Progenitor cell of endocrine pancreas (in vitro differentiated cells): ENCODE measurements around the gene ZNF580. TPM values are rescaled to one million over a fixed set of nuclear protein-coding genes. Genes with fewer than 3 reads are reported as not detected.
A peak's percentile ranks its signal among the peaks of the same experiment; 100 is the strongest.

ENCODE experiments used
- DNase-seq: peaks from one replicate; pipeline ENCODE4 v3.0.0; 2021; ENCODE audit warnings: low spot score; ENCODE audit not compliant: unreplicated experiment
- H3K27ac Mint-ChIP-seq: 2 replicates; pipeline ENCODE4 v1.8.0; 2021; ENCODE audit warnings: mild to moderate bottlenecking, moderate library complexity, mixed read lengths
- H3K27me3 Mint-ChIP-seq: 2 replicates; pipeline ENCODE4 v1.8.0; 2021; ENCODE audit warnings: mixed read lengths
- H3K36me3 Mint-ChIP-seq: 2 replicates; pipeline ENCODE4 v1.8.0; 2022; ENCODE audit warnings: mixed read lengths; ENCODE audit not compliant: insufficient read depth
- H3K4me1 Mint-ChIP-seq: 2 replicates; pipeline ENCODE4 v1.8.0; 2021; ENCODE audit warnings: low read depth, mixed read lengths
- H3K4me3 Mint-ChIP-seq: 2 replicates; pipeline ENCODE4 v1.8.0; 2021; ENCODE audit warnings: low read depth, mild to moderate bottlenecking, moderate library complexity, mixed read lengths
- H3K9me3 Mint-ChIP-seq: 2 replicates; pipeline ENCODE4 v1.8.0; 2021; ENCODE audit warnings: low read depth, mixed read lengths
- total RNA-seq: library from RNA; stranded (reverse); gene quantifications from 2 replicates; pipeline ENCODE4 v1.2.1, GENCODE V29; 2021
- TF ChIP-seq, protein P1 (sequence below): fragments of 200-600 bp; sonication (generic); IDR thresholded peaks from one replicate; pipeline ENCODE4 v1.5.0; 2021; ENCODE audit warnings: antibody characterized with exemption, mild to moderate bottlenecking; ENCODE audit not compliant: unreplicated experiment

ZNF580 gene
- total RNA-seq, 1 donor from 2014 or later = 45.9 TPM

- Mint-ChIP-seq H3K4me1 (peaks cover 7% of the 10 kb centered on the region), H3K9me3 (peaks cover 2% of the 10 kb centered on the region), H3K27ac (no peak overlapping the region), H3K27me3 (no peaks in the 10 kb centered on the region), H3K36me3 (peaks cover 36% of the 10 kb centered on the region), H3K4me3 (no peak overlapping the region)
- DNase-seq = no peak
- TF ChIP-seq, protein P1, sequence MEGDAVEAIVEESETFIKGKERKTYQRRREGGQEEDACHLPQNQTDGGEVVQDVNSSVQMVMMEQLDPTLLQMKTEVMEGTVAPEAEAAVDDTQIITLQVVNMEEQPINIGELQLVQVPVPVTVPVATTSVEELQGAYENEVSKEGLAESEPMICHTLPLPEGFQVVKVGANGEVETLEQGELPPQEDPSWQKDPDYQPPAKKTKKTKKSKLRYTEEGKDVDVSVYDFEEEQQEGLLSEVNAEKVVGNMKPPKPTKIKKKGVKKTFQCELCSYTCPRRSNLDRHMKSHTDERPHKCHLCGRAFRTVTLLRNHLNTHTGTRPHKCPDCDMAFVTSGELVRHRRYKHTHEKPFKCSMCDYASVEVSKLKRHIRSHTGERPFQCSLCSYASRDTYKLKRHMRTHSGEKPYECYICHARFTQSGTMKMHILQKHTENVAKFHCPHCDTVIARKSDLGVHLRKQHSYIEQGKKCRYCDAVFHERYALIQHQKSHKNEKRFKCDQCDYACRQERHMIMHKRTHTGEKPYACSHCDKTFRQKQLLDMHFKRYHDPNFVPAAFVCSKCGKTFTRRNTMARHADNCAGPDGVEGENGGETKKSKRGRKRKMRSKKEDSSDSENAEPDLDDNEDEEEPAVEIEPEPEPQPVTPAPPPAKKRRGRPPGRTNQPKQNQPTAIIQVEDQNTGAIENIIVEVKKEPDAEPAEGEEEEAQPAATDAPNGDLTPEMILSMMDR = no peak
Measured at GRCh38 chr19:55596304-55596703, 44.5 kb upstream of the ZNF580 start.

DNA sequence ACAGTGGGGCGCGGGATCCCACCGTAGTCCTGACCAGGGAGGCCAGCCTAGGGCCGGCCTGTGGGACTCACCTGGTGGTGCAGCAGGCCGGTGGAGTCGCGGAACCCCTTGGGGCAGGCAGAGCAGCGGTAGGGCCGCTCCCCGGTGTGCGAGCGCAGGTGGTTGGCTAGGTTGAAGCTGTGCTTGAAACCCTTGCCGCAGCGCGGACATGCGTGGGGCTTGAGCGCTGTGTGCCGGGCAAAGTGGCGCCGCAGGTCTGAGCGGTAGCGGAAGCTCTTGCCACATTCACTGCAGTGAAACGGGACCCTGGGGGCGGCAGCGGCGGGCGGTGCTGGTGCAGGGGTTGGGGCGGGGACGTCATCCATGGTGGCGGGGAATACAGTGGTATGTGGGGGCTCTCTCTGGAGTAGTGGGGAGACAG is 43.3 kb upstream of the ZNF580 start:
- H3K27ac Mint-ChIP-seq = no peak overlapping the region
- peaks cover 2% of the 10 kb centered on the region for H3K9me3 Mint-ChIP-seq
- no peak overlapping the region for H3K4me3 Mint-ChIP-seq
- peaks cover 32% of the 10 kb centered on the region for H3K36me3 Mint-ChIP-seq
- DNase-seq = no peak
- peaks cover 7% of the 10 kb centered on the region for H3K4me1 Mint-ChIP-seq
- TF ChIP-seq, protein P1 = no peak
- no peaks in the 10 kb centered on the region for H3K27me3 Mint-ChIP-seq

- H3K4me3 Mint-ChIP-seq = no peak overlapping the region
- no peak overlapping the region for H3K27ac Mint-ChIP-seq
- H3K4me1 Mint-ChIP-seq = peaks cover 7% of the 10 kb centered on the region
- no peaks in the 10 kb centered on the region for H3K27me3 Mint-ChIP-seq
- TF ChIP-seq, protein P1 = no peak
- peaks cover 32% of the 10 kb centered on the region for H3K36me3 Mint-ChIP-seq
- peaks cover 2% of the 10 kb centered on the region for H3K9me3 Mint-ChIP-seq
- DNase-seq = no peak
Measured at GRCh38 chr19:55598034-55598433, 42.8 kb upstream of the ZNF580 start.

- H3K27me3 Mint-ChIP-seq = no peaks in the 10 kb centered on the region
- peaks cover 29% of the 10 kb centered on the region for H3K36me3 Mint-ChIP-seq
- H3K9me3 Mint-ChIP-seq = peaks cover 2% of the 10 kb centered on the region
Measured at GRCh38 chr19:55598719-55599467, 41.9 kb upstream of the ZNF580 start.

GRCh38 chr19:55599468-55599841 is 41.3 kb upstream of the ZNF580 start, which contains the start of gene FIZ1:
TSS of gene FIZ1 (minus strand) at chr19:55599517. CDS start at chr19:55597865, 1,652 bp downstream.
- Mint-ChIP-seq H3K27me3 (no peaks in the 10 kb centered on the region), H3K4me3 (peak within 1 kb of the TSS; percentile 87), H3K4me1 (peaks cover 7% of the 10 kb centered on the region), H3K9me3 (peaks cover 2% of the 10 kb centered on the region), H3K27ac (peak within 1 kb of the TSS; percentile 100), H3K36me3 (peaks cover 29% of the 10 kb centered on the region)
- TF ChIP-seq, protein P1 = no peak
- DNase-seq = peak; percentile 95

More at GRCh38 chr19:55598719-55599467, 41.9 kb upstream of the ZNF580 start:
- TF ChIP-seq, protein P1 = no peak
- Mint-ChIP-seq H3K4me3 (peak overlapping the region; percentile 87), H3K27ac (peak overlapping the region; percentile 100), H3K4me1 (peaks cover 7% of the 10 kb centered on the region)
- DNase-seq = peak; percentile 92
